Fibroblast of peridontal ligament (primary cell): ENCODE results near the gene EDN2.
A peak's percentile ranks its signal among the peaks of the same experiment; 100 is the strongest.

ENCODE experiments used
- DNase-seq: peaks from one replicate; pipeline ENCODE4 v3.0.0-alpha.2; 2010; ENCODE audit errors: extremely low read depth

The EDN2 gene

GRCh38 chr1:41498804-41499203, 14.3 kb upstream of the EDN2 start:
- no peak for DNase-seq

GRCh38 chr1:41498391-41498790, 13.9 kb upstream of the EDN2 start:
- no peak for DNase-seq

- DNase-seq, result no peak
Measured at GRCh38 chr1:41497461-41498030, 13.1 kb upstream of the EDN2 start.

DNA sequence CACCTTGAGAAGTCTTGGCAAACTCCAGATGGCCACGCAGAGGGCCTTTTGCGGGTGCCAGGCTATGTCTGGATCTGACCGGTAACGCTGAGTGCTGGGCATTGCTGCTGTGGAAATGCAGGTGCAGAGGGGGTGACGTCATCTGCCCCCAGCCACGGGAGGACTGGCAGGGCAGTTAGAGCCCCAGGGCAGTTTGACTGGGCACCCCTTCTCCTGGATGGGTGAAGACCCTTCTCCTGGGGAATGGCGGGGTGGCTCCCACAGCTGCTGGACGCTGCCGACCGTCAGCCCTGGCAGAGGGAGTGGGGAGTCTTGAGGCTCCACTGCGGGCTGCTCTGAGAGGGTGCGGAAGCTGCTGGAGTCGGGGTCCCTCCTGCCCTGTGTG, 12.6 kb upstream of the EDN2 start:
- DNase-seq, result no peak

DNA sequence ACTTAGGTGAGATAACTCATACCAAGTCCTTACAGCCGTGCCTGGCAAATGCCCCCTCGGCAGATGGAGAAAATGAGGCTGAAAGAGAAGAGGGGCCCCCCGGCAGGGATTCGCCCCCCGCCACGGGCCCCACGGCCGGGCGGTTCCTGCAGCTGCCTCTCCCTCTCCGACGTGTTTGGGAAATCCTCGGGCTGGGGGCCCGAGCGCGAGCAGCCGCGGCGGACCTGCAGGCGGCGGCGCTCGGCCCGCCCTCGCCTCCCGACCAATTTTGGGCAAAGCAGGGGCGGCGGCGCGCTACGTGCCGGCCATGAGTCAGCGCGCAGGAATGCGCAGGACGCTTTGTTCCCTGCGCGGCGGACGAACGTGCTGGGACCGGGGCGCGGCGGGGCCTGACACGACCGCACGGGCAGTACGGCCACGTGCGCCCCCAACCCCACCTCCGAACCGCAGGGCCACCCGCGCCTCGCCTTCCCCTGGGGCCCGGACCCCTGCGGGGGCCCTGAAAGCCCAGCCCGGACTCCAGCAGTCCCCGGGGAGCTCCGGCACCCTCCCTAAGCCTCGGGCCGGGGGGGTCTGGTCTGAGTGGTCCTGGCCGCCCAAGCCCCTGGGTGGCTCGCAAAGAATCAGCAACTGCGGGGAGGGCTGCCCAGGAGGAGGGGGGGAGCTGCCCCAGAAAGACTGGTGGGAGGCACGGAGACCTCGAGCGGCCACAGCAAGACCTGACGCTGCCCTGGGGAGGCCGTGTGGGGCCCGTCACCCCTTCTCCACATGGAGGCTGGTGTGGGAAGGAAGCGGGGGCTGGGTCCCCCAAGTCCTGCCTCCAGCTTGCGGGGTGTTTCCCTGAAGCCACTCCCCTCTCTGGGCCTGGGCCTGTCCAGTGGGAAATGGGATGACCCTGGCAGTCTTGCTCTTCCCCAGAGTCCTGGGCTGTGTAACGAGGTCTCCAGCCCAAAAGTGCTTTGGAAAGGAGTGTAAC, 11.9 kb upstream of the EDN2 start:
- peak; percentile 72 for DNase-seq

GRCh38 chr1:41495210-41495948, 10.9 kb upstream of the EDN2 start:
- no peak for DNase-seq

GRCh38 chr1:41494351-41495209, 10.1 kb upstream of the EDN2 start:
- no peak for DNase-seq

GRCh38 chr1:41493626-41494350, 9.3 kb upstream of the EDN2 start:
- DNase-seq, result no peak

GRCh38 chr1:41493117-41493536, 8.6 kb upstream of the EDN2 start:
- peak; percentile 61 for DNase-seq

GRCh38 chr1:41492341-41492848, 7.9 kb upstream of the EDN2 start:
- no peak for DNase-seq

DNA sequence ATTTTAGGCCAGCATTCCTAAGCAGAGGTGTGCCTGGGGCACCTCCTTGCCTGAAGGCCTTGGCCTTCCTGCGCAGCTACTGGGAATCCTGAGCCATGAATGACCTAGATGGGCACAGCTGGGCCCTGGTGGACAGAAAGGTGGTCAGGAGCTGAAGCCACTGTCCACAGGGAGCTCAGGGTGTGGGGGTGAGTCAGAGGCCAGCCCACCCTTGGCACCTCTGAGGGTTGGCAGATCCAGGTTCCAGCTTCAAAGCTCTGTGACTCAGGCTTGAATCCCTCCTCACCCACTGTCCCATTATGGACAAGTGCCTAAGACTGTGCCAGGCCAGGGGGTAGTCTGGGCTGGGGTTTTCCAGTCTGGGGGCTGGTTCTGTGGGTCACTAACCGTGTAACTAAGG, 6.4 kb upstream of the EDN2 start:
- DNase-seq, result no peak

DNA sequence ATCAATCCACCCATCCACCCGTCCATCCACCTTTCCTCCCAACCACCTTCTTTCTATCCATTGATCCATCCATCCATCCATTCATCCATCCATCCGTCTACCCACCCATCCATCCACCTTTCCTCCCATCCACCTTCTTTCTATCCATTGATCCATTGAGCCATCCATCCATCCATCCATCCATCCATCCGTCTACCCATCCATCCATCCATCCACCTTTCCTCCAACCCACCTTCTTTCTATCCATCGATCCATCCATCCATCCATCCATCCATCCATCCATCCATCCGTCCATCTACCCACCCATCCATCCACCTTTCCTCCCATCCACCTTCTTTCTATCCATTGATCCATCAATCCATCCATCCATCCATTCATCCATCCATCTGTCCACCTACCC, 5.1 kb upstream of the EDN2 start:
- DNase-seq, result no peak

GRCh38 chr1:41488040-41488951, 3.8 kb upstream of the EDN2 start:
- no peak for DNase-seq

GRCh38 chr1:41487126-41488039, 2.9 kb upstream of the EDN2 start:
- DNase-seq, result no peak

DNA sequence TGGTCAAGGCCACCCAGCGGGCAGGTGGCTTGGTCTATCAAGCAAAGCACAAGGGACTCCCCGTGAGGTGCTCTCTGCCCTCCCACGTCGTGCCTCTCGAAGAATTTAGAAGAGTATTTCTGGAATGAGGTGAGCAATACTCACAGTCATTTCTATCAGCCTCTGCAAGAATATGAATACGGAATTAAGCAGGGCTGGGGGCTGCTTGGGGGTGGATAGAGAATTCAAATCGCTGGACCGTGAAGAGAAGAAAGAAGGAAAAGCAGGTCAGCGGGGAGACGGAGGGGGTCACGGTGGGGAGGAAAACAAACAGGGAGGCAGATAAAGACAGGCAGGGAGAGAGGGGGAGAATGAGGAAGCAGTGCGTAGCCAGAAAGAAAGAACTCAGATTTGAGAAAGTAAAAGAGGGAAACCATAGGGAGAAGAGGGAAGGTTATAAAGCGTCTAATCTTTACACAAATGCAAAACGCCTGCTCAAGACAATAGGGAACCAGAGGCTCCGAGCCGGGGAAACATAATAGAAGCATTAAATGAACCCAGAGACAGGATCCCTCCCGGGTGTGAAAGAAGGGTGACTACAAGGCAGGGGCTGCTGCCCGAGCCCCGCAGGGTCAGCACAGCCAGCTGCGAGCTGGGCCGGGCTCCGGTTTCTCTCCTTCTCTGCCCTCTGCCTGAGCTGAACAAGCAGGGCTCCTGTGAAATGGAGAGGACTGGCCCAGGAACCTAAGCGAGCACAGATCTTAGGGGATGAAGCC, 2.1 kb upstream of the EDN2 start:
- DNase-seq, result no peak

DNA sequence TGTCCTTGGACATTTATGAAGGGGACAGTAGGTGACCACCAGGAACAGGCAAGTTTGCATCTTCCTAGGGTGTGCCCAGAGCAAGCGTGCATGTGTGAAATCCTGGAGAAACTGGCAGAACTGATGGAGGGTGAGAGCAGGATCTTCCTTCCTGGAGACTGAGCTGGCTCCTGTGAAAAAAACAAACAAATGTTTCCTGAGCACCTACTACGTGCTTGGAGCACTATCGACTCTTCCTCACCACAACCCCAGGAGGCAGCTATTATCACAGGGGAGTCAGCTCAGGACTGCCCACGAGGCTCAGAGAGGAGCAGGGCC, 1.5 kb upstream of the EDN2 start:
- DNase-seq, result no peak

GRCh38 chr1:41485605-41486004, 1.1 kb upstream of the EDN2 start:
- no peak for DNase-seq

GRCh38 chr1:41483960-41484401, 502 bp downstream of the EDN2 start:
- DNase-seq, result no peak
